Measurements from ENCODE around the gene ANXA11. TPM values are rescaled to one million over a fixed set of nuclear protein-coding genes. Genes with fewer than 3 reads are reported as not detected.

ANXA11 gene
- total and polyA plus RNA-seq, 9 of the 15 experiments (the other 6 are each of a cell fraction or from before 2014, with no cell fraction given), result 43.6 to 212 (median 109) TPM

DNA sequence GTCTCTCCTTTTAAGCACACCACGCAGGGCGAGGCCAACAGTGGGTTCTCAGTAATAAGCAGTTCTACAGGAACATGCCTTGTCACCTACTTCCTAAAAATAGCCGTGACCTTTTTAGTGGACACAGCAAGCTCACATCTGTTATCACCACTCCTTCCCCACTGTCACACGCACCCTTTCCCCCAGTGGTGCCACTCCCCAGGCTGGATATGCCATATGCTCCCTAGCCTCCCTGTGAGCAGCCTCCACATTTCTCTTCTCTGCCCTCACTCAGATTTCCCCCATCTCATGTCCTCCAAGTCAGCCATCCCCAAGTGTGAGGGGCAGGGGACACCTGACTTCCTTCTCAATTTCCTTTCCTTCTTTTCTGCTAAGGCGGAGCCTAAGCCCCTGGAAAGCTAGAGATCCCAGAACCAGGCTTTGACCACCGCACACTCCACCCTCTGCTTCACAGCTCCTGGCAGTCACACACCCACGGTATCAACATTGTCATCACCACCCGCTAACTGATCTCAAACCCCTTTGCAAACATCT lies 3.7 kb downstream of the ANXA11 start (continued):
- TF ChIP-seq, protein P1, sequence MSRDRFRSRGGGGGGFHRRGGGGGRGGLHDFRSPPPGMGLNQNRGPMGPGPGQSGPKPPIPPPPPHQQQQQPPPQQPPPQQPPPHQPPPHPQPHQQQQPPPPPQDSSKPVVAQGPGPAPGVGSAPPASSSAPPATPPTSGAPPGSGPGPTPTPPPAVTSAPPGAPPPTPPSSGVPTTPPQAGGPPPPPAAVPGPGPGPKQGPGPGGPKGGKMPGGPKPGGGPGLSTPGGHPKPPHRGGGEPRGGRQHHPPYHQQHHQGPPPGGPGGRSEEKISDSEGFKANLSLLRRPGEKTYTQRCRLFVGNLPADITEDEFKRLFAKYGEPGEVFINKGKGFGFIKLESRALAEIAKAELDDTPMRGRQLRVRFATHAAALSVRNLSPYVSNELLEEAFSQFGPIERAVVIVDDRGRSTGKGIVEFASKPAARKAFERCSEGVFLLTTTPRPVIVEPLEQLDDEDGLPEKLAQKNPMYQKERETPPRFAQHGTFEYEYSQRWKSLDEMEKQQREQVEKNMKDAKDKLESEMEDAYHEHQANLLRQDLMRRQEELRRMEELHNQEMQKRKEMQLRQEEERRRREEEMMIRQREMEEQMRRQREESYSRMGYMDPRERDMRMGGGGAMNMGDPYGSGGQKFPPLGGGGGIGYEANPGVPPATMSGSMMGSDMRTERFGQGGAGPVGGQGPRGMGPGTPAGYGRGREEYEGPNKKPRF (IDR thresholded peaks at IDR 0.05; ENCODE audit: low read depth, low read length), result no peak
- TF ChIP-seq, protein P2, sequence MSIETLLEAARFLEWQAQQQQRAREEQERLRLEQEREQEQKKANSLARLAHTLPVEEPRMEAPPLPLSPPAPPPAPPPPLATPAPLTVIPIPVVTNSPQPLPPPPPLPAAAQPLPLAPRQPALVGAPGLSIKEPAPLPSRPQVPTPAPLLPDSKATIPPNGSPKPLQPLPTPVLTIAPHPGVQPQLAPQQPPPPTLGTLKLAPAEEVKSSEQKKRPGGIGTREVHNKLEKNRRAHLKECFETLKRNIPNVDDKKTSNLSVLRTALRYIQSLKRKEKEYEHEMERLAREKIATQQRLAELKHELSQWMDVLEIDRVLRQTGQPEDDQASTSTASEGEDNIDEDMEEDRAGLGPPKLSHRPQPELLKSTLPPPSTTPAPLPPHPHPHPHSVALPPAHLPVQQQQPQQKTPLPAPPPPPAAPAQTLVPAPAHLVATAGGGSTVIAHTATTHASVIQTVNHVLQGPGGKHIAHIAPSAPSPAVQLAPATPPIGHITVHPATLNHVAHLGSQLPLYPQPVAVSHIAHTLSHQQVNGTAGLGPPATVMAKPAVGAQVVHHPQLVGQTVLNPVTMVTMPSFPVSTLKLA (conservative IDR thresholded peaks at IDR 0.05), result peak in 1 of 2 experiments; percentile 40; a peak in 1 of 4 replicates
- TF ChIP-seq EP300 (IDR thresholded peaks at IDR 0.05; ENCODE audit: low read length) (no peak), ZNF766 (CRISPR knock-in tag; conservative IDR thresholded peaks at IDR 0.05) (no peak), ESRRA (IDR thresholded peaks at IDR 0.05; ENCODE audit: borderline replicate concordance, low read depth) (peak; percentile 32; the same call in 1 of the 2 replicates), U2AF1 (optimal IDR thresholded peaks at IDR 0.05; ENCODE audit: low read depth, low read length) (no peak), MEF2D (tag; conservative IDR thresholded peaks at IDR 0.05; ENCODE audit: low read depth) (peak; percentile 94), ZFP30 (CRISPR knock-in tag; IDR thresholded peaks at IDR 0.05; ENCODE audit: borderline replicate concordance) (no peak), ZNF778 (CRISPR knock-in tag; IDR thresholded peaks at IDR 0.05) (no peak), DPF2 (IDR thresholded peaks at IDR 0.05) (peak; percentile 46; the same call in 1 of the 2 replicates), CBFB (CRISPR knock-in tag; IDR thresholded peaks at IDR 0.05) (peak; percentile 41; the same call in 1 of the 2 replicates), HDAC2 (IDR thresholded peaks at IDR 0.05) (peak; percentile 16; the same call in 1 of the 2 replicates)
- TF ChIP-seq, protein P3, sequence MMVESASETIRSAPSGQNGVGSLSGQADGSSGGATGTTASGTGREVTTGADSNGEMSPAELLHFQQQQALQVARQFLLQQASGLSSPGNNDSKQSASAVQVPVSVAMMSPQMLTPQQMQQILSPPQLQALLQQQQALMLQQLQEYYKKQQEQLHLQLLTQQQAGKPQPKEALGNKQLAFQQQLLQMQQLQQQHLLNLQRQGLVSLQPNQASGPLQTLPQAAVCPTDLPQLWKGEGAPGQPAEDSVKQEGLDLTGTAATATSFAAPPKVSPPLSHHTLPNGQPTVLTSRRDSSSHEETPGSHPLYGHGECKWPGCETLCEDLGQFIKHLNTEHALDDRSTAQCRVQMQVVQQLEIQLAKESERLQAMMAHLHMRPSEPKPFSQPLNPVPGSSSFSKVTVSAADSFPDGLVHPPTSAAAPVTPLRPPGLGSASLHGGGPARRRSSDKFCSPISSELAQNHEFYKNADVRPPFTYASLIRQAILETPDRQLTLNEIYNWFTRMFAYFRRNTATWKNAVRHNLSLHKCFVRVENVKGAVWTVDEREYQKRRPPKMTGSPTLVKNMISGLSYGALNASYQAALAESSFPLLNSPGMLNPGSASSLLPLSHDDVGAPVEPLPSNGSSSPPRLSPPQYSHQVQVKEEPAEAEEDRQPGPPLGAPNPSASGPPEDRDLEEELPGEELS (CRISPR knock-in tag; IDR thresholded peaks at IDR 0.05; ENCODE audit: borderline replicate concordance), result no peak
- TF ChIP-seq, protein P4, sequence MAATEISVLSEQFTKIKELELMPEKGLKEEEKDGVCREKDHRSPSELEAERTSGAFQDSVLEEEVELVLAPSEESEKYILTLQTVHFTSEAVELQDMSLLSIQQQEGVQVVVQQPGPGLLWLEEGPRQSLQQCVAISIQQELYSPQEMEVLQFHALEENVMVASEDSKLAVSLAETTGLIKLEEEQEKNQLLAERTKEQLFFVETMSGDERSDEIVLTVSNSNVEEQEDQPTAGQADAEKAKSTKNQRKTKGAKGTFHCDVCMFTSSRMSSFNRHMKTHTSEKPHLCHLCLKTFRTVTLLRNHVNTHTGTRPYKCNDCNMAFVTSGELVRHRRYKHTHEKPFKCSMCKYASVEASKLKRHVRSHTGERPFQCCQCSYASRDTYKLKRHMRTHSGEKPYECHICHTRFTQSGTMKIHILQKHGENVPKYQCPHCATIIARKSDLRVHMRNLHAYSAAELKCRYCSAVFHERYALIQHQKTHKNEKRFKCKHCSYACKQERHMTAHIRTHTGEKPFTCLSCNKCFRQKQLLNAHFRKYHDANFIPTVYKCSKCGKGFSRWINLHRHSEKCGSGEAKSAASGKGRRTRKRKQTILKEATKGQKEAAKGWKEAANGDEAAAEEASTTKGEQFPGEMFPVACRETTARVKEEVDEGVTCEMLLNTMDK (IDR thresholded peaks at IDR 0.05; ENCODE audit: borderline replicate concordance, insufficient read depth, low read depth, low read length, poor library complexity, severe bottlenecking), result no peak
- TF ChIP-seq, protein P5, sequence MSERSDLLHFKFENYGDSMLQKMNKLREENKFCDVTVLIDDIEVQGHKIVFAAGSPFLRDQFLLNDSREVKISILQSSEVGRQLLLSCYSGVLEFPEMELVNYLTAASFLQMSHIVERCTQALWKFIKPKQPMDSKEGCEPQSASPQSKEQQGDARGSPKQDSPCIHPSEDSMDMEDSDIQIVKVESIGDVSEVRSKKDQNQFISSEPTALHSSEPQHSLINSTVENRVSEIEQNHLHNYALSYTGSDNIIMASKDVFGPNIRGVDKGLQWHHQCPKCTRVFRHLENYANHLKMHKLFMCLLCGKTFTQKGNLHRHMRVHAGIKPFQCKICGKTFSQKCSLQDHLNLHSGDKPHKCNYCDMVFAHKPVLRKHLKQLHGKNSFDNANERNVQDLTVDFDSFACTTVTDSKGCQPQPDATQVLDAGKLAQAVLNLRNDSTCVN (CRISPR knock-in tag; IDR thresholded peaks at IDR 0.05), result no peak
- TF ChIP-seq, protein P6, sequence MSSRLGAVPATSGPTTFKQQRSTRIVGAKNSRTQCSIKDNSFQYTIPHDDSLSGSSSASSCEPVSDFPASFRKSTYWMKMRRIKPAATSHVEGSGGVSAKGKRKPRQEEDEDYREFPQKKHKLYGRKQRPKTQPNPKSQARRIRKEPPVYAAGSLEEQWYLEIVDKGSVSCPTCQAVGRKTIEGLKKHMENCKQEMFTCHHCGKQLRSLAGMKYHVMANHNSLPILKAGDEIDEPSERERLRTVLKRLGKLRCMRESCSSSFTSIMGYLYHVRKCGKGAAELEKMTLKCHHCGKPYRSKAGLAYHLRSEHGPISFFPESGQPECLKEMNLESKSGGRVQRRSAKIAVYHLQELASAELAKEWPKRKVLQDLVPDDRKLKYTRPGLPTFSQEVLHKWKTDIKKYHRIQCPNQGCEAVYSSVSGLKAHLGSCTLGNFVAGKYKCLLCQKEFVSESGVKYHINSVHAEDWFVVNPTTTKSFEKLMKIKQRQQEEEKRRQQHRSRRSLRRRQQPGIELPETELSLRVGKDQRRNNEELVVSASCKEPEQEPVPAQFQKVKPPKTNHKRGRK (tag; IDR thresholded peaks at IDR 0.05), result no peak

Data from K562 (cell line).